Panc1 (cell line): ENCODE measurements around the gene TMCO4. TPM values are rescaled to one million over a fixed set of nuclear protein-coding genes. Genes with fewer than 3 reads are reported as not detected.

Experiments
- ATAC-seq: fragments of 200-7000 bp; cut with Tn5 transposase; 2 replicates; pipeline ENCODE4 v1.9.1; 2020; ENCODE audit warnings: mild to moderate bottlenecking, moderate library complexity
- BruUV-seq: library from RNA; stranded (reverse); fragments of 400-500 nt; replicated peaks from 2 replicates; lab custom pipeline; 2021; lab: Mats Ljungman, UMichigan
- CTCF ChIA-PET: fragments of 300-600 bp; sonication (Branson Sonifier 250); formaldehyde crosslinking; loops from one replicate; lab custom pipeline; 2022; ENCODE audit warnings: antibody characterized with exemption; lab: Charles Lee
- POLR2A ChIA-PET: fragments of 300-600 bp; sonication (Branson Sonifier 250); formaldehyde crosslinking; loops from one replicate; lab custom pipeline; 2022; ENCODE audit warnings: antibody characterized with exemption; lab: Charles Lee
- DNase-seq: peaks from one replicate; pipeline ENCODE4 v3.0.0-alpha.2; 2010; ENCODE audit warnings: low read depth, low spot score
- H3K27ac ChIP-seq: 2 replicates; pipeline ENCODE4 v1.5.1; 2011; ENCODE audit warnings: mild to moderate bottlenecking, low read length, inconsistent platforms
- H3K27me3 ChIP-seq: fragments of 200-500 bp; sonication (Bioruptor generic); 2 replicates; pipeline ENCODE4 v1.6.0; 2014; ENCODE audit warnings: low read length, inconsistent platforms; ENCODE audit not compliant: control insufficient read depth, insufficient read depth
- H3K36me3 ChIP-seq: fragments of 200-500 bp; sonication (Bioruptor generic); 2 replicates; pipeline ENCODE4 v1.5.1; 2014; ENCODE audit warnings: inconsistent platforms, mild to moderate bottlenecking, low read length, moderate library complexity; ENCODE audit not compliant: control insufficient read depth, insufficient read depth
- H3K4me1 ChIP-seq: 2 replicates; pipeline ENCODE4 v1.5.1; 2011; ENCODE audit warnings: inconsistent platforms, mild to moderate bottlenecking, low read length, moderate library complexity; ENCODE audit not compliant: control insufficient read depth, insufficient read depth
- H3K4me3 ChIP-seq, 2 experiments: 2 replicates each; pipeline ENCODE4 v1.5.1; 2011 to 2012; ENCODE audit warnings: low read depth in 2 of 2, low read length in 2 of 2, mild to moderate bottlenecking in 2 of 2, inconsistent platforms in 1 of 2, moderate library complexity in 1 of 2
- H3K9me3 ChIP-seq: fragments of 200-500 bp; sonication (Bioruptor generic); 2 replicates; pipeline ENCODE4 v1.5.1; 2014; ENCODE audit warnings: low read depth, mild to moderate bottlenecking, inconsistent platforms, low read length, moderate library complexity; ENCODE audit not compliant: control insufficient read depth, insufficient read depth
- CTCF ChIP-seq: fragments of 450-650 bp; IDR thresholded peaks from 2 replicates; pipeline ENCODE4 v1.5.1; 2017; ENCODE audit warnings: mild to moderate bottlenecking
- REST ChIP-seq, 2 experiments: IDR thresholded peaks; 2 replicates each; pipeline ENCODE4 v1.6.1; 2011 to 2012; ENCODE audit warnings: low read depth in 2 of 2, control low read depth in 1 of 2, low read length in 1 of 2, mild to moderate bottlenecking in 1 of 2, moderate library complexity in 1 of 2; ENCODE audit not compliant: insufficient read depth in 1 of 2
- TCF7L2 ChIP-seq: IDR thresholded peaks from 2 replicates; pipeline ENCODE4 v1.6.1; 2011; ENCODE audit warnings: mild to moderate bottlenecking, low read depth, low read length, inconsistent platforms
- in situ Hi-C: cut with HindIII; loops from 2 replicates; pipeline ENCODE4 v1.10.0; 2016; ENCODE audit warnings: low sequenced_read_pairs, low pct_unique_long_range_greater_than_20kb
- intact Hi-C: fragments of 100-400 bp; cut with micrococcal nuclease; formaldehyde crosslinking; loops from one replicate; pipeline ENCODE4 v1.10.0; 2022; ENCODE audit not compliant: unreplicated experiment
- total RNA-seq: library from RNA; stranded (reverse); gene quantifications from one replicate; pipeline ENCODE4 v1.2.1, GENCODE V29; 2021; ENCODE audit not compliant: unreplicated experiment

The TMCO4 gene
- total RNA-seq, 1 experiment from 2014 or later: 13.2 TPM

- BruUV-seq: no TSS peak
- no peaks in the 10 kb centered on the region for H3K27me3 ChIP-seq
- DNase-seq (no peak), ATAC-seq (no peak)
- H3K9me3 ChIP-seq: no peaks in the 10 kb centered on the region
- intact Hi-C loops: loop anchor here (5.0 kb wide), 3 partner anchors 172 to 312 kb away; no protein-coding TSS in a partner anchor
- no peak overlapping the region for H3K4me3 ChIP-seq
- TF ChIP-seq CTCF (no peak), TCF7L2 (0 out of 2 replicates have a peak, but pooled peaks have one; percentile 26)
- in situ Hi-C loops: no loop called here
- peaks cover 34% of the 10 kb centered on the region for H3K4me1 ChIP-seq
- no peaks in the 10 kb centered on the region for H3K36me3 ChIP-seq
- ChIA-PET CTCF (interaction anchor here (0.6 to 1.0 kb wide), 5 partner anchors 8 to 287 kb away, joined by 3 to 10 read pairs (median 3); no protein-coding TSS in a partner anchor), POLR2A (no interaction called here)
- H3K27ac ChIP-seq: peak overlapping the region; percentile 34; the same call in 1 of the 2 replicates
Observed at GRCh38 chr1:19654386-19654785, 145.3 kb downstream of the TMCO4 start.

GRCh38 chr1:19651141-19651737 is 148.5 kb downstream of the TMCO4 start:
- in situ Hi-C loops (no loop called here), intact Hi-C loops (loop anchor here (5.0 kb wide), 3 partner anchors 169 to 309 kb away; no protein-coding TSS in a partner anchor)
- ChIA-PET POLR2A (interaction anchor here (0.6 to 0.7 kb wide), 3 partner anchors 24 to 173 kb away, joined by 3 read pairs; no protein-coding TSS in a partner anchor), CTCF (interaction anchor here (0.5 to 1.1 kb wide), 6 partner anchors 163 to 436 kb away, joined by 3 to 5 read pairs (median 3); no protein-coding TSS in a partner anchor)
- BruUV-seq: no TSS peak
- Histone ChIP-seq H3K4me3 (no peak overlapping the region), H3K27ac (no peak overlapping the region), H3K36me3 (no peaks in the 10 kb centered on the region), H3K9me3 (no peaks in the 10 kb centered on the region), H3K27me3 (no peaks in the 10 kb centered on the region), H3K4me1 (peaks cover 47% of the 10 kb centered on the region)
- DNase-seq: no peak
- ATAC-seq: peak; percentile 85
- TF ChIP-seq REST (IDR thresholded peaks at IDR 0.05; ENCODE audit: insufficient read depth in 1 of 2, low read depth in 2 of 2, low read length in 1 of 2) (no peak), CTCF (peak; percentile 91)
